ENCODE measurements around the gene PCMT1. TPM values are rescaled to one million over a fixed set of nuclear protein-coding genes. Genes with fewer than 3 reads are reported as not detected.

PCMT1 gene
- total and polyA plus RNA-seq, 2 of the 13 experiments (the other 11 are each of a cell fraction or from before 2014, with no cell fraction given), result 112 to 169 TPM

- TF ChIP-seq ZNF691 (CRISPR knock-in tag; IDR thresholded peaks at IDR 0.05; ENCODE audit: borderline replicate concordance, low read depth), result peak; percentile 62; the same call in 1 of the 2 replicates
- no peak for TF ChIP-seq DZIP1 (CRISPR knock-in tag; IDR thresholded peaks at IDR 0.05)
- TF ChIP-seq ZNF292 (CRISPR knock-in tag; IDR thresholded peaks at IDR 0.05; ENCODE audit: borderline replicate concordance, low read depth), result peak; percentile 85; the same call in 1 of the 2 replicates
- TF ChIP-seq MLLT10 (CRISPR knock-in tag; IDR thresholded peaks at IDR 0.05), result no peak
- peak; percentile 92; the same call in 1 of the 2 replicates for TF ChIP-seq MEIS1 (CRISPR knock-in tag; IDR thresholded peaks at IDR 0.05; ENCODE audit: borderline replicate concordance)
- peak; percentile 85 for TF ChIP-seq KDM3A (CRISPR knock-in tag; IDR thresholded peaks at IDR 0.05; ENCODE audit: low read depth)
- TF ChIP-seq ZSCAN25 (CRISPR knock-in tag; IDR thresholded peaks at IDR 0.05), result 0 out of 2 replicates have a peak, but pooled peaks have one; percentile 45
- peak; percentile 86; the same call in 1 of the 2 replicates for TF ChIP-seq MEIS2 (CRISPR knock-in tag; IDR thresholded peaks at IDR 0.05)
- no peak for TF ChIP-seq PBX2 (CRISPR knock-in tag; IDR thresholded peaks at IDR 0.05)
- TF ChIP-seq THAP7 (CRISPR knock-in tag; IDR thresholded peaks at IDR 0.05), result no peak
- peak; percentile 47; the same call in 1 of the 2 replicates for TF ChIP-seq ZSCAN22 (CRISPR knock-in tag; IDR thresholded peaks at IDR 0.05)
- no peak for TF ChIP-seq ISL2 (CRISPR knock-in tag; IDR thresholded peaks at IDR 0.05)
- no peak; the same call in 1 of the 2 replicates for TF ChIP-seq LBX2 (CRISPR knock-in tag; IDR thresholded peaks at IDR 0.05; ENCODE audit: borderline replicate concordance)
- no peak for TF ChIP-seq TCF7 (IDR thresholded peaks at IDR 0.05; ENCODE audit: low read depth)
- no peak for TF ChIP-seq MATR3 (CRISPR knock-in tag; IDR thresholded peaks at IDR 0.05)
Measured at GRCh38 chr6:149746147-149746946, 3.2 kb upstream of the PCMT1 start, which contains the start of gene NUP43 (continued).
